Hematopoietic multipotent progenitor cell treated with erythropoietin and hydrocortisone succinate and interleukin-3 and kit ligand, for 6 days (in vitro differentiated cells): Measurements from ENCODE around the gene RPP38.
A peak's percentile ranks its signal among the peaks of the same experiment; 100 is the strongest.

Experiments
- DNase-seq: peaks from one replicate; pipeline ENCODE4 v3.0.0-alpha.2; 2015

The RPP38 gene

DNA sequence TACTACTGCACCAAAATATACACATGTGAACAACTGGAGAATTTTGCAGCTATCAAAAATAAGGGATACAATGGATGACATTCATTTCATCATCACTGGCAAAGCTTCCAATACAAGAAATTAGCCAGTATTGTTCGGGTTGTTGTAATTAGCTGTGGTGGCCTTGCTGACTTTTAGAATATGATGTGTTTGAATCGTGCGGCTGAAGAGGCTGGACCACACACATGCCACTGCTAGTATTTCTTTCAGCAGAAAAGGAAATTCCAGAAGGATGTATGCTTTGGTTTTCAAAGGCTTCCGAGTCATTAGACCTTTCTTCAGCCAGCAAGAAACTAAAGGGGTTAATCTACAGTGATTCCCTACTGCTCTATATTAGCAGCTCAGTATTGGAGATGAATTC, 16.6 kb downstream of the RPP38 start:
- DNase-seq, result no peak

DNA sequence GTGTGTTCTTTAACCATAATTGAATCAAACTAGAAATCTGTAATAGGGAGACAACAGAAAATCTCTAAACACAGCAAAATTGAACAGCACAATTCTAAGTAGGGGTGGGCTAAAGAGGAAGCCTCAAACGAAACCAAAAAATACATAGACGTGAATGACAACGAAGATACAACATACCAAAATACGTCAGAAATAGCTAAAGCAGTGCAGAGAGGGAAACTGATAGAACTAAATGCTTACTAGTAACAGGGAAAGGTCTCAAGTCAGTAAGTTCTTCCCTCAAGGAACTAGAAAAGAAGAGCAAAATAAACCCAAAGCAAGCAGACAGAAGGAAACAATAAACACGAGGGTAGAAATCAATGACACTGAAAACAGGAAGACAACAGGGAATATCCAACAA, 19.1 kb downstream of the RPP38 start:
- no peak for DNase-seq

DNA sequence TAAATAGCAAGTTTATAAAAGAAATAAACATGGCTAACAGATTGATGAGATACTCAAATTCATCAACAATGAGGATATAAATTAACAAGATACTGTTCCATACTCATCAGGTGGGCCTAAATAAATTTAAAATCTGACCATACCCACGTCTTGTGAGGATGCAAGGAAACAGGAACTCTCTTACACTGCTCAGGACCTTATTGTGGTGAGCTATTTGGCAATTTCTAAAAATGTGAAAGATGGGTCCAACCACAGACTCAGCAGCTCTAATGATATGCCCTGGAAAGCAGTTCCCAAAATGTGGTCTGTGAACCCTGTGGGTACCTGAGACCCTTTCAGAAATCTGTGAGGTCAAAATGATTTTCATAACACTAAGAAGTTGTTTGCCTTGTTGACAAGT, 21.5 kb downstream of the RPP38 start:
- DNase-seq, result peak; percentile 48

DNA sequence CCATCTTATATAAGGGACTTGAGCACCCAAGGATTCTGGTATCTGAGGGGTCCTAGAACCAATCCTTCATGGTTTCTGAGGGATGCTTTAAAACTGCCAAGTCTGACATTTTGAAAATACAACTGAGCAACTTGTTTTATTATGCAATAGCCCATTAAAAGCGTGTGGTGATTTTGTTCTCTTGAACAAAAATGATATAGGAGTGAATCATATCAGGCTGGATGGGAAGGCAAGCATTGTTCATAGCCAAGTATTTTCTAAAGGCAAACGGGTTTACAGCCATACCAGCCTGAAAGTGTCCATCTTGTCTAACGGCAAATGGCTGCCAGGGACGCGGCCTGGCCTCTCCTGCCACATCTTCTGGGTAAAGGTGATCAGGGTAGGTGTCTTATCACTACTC, 23.4 kb downstream of the RPP38 start:
- no peak for DNase-seq

DNA sequence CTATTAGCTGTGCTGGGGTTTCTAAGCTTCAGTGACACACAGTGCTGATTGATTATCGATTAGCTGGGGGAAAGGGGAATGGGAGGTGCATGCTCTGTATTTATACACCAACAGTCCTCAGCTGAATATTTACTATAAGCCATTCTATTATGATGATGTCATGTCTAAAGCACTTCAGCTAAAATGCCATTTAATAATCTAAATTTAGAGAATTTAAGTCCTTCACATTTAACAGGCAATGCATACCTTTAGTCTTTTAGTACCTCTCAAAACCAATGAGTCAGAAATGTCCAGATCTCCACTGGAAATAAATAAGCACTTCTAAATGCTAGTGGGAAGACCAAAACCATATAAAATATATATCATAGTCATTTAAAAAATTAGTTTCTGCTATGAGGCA, 24.6 kb downstream of the RPP38 start:
- DNase-seq, result no peak

DNA sequence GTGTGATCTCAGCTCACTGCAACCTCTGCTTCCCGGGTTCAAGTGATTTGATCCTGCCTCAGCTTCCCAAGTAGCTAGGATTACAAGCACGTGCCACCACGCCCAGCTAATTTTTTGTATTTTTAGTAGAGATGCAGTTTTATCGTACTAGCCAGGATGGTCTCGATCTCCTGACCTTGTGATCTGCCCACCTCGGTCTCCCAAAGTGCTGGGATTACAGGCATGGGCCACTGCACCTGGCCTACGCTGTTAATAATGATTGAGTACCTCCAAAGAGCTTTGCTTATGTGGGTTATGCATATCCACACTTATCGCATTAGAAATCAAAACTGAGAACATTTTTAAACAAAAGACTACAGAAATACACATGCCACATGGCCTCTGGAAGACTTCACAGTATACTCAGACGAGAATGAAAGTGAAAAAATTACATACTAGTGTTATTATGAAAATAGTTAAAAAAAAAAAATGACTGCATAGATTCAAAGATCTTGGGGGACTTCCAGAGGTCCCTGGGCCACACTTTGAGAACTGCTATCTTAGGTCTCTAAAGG, 25.4 kb downstream of the RPP38 start:
- DNase-seq, result no peak

DNA sequence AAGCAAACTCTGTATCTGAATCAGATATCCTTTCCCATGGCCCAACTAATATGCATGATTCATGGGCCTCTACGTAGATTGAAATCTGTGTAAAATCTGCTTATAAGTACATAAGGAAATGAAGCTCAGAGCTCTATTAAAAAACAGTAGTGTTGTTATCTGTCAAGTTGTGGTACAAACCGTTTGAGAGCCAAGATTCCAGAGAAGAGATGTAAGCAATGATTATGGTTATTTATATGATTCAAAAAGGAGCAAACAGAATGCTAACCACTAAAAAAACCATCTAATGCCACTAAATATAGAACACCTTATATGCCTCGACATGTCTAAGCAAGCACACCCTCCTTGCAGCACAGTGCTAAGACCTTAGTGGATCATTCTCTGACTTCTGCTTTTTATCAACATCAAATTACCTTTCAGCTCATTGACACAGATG, 26.6 kb downstream of the RPP38 start:
- no peak for DNase-seq

DNA sequence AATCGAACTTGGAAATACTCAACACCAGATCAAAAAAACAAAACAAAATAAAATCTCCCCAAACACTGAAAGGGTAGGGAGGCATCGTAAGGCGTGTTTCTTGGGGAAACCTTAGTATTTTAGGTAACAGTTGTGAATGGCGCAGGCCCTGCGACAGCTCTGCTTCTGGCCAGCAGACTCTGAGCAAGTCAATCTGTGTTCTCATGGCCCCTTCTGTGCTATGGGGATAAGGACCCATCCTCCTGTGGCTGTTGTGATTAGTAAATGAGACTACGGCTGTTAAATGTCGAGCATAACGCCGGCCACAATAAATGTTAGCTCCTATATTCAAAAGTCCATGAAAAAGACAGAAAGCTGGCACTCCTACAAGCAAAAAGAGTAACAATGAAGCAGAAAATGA, 27.0 kb downstream of the RPP38 start:
- DNase-seq, result no peak

DNA sequence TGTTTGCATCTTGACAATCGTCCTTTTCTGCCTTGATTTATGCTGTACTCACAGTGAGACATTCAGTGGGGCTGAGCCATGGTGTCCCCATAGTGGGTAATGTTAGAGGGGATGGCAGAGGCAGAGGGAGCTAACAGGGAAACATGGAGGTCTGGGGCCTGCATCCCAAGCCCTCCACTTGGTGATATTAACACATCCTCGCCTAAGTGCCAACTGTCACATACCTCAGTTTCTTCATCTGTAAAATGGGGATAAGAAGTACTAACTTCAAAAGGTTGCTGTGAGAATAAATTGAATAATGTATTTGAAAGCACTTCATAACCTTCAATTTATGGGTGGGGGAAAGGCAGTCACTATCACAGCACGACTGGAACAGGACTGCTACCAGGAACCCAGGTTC, 27.8 kb downstream of the RPP38 start:
- no peak for DNase-seq

DNA sequence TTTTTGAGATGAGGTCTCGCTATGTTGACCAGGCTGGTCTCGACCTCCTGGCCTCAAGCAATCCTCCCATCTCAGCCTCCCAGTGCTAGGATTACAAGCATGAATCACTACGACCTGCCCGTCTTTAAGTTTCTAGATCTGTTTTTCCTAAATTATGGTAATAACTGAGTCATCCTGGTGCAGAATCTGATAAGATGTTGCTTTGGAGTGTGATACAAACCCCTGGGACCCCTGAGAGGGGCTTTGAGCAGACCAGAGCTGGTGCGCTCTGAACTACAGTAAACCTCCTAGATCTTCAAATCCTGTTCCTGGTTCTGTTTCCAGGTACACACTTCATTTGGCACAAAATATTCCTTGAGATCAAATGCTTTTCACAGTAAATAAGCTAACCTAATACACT, 34.2 kb downstream of the RPP38 start:
- no peak for DNase-seq

DNA sequence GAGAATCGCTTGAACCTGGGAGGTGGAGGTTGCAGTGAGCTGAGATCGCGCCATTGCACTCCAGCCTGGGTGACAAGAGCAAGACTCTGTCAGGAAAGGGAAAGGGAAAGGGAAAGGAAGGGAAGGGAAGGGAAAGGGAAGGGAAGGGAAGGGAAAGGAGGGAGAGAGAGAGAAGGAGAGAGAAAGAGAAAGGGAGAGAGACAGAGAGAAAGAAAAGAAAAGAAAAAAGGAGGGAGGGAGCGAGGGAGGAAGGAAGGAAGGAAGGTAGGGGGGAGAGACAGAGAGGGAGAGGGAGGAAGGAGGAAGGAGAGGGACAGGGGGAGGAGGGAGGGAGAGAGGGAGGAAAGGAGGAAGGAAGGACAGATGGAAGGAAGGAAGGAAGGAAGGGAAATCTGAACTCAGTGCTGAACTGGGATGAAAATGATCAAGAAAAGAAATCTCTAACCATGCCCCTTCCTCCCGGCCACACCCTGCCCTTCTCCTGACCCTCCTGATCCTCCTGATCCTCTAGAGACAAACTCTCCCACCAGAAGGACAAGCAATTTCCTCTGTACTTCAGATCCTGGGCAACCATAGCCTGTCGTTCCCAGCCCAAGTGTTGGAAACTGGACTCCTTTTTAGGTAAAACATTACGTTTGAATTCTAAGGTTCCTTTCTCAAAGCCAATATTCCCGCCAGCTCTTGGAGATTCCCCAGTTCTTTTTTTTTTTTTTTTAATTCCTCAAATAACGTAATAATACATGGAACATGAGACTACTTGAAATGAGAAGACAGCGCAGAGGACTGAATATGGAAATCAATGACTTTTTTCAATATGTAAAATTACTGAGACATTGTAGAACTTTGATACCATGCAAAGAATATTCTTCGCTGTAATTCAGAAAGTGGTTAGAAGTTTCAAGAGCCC, 39.2 kb downstream of the RPP38 start:
- no peak for DNase-seq

DNA sequence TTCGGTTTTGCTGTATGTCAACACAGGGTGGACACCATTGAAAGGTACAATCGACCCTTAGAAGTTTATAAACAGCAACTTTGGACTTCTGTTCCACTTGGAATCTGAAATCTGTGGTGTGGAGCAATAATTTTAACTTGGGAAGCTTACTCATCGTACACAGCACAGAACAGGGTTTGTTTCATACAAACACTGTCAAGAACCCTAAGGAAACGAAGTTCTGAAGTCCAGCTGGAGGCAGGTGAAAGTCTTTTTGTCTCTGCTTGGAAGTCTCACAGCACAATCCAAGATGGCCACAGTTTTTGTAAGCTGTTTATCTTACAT, 39.8 kb downstream of the RPP38 start:
- DNase-seq, result no peak

DNA sequence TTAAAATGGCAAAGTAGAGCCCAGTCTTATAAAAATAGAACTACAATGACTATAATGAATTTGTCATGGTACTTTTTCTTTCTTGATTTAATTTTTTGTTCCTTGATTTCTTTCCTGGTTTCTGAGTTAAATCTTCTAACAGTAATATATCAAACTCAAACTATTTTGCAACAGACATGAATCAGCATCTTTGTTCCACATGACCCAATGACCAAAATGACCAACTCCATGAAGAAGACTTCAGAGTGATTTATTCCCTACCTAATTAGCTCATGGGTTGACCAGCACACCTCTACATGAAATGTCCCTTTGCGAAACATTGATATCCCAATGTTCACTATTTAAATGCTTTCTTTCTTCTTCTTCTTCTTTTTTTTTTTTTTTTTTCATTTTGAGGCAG, 40.5 kb downstream of the RPP38 start:
- DNase-seq, result no peak

DNA sequence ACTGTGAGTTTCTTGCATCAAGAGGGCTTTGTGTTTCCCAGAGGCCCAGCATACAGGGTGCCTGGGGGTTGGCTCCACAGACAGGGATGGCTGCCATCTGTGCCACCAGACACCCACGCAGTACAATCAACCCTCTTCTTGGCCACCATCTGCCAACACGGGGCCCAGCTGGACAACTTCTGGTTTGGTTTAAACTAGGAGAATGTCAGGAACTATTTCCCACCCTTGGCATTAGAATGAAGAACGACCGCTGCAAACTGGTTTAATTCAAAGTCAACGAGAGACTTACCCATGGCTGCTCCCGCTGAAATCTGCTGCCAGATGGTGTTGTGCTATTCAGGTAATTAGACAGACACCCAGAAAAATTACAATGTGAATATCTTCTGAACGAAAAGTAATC, 43.5 kb downstream of the RPP38 start:
- no peak for DNase-seq

DNA sequence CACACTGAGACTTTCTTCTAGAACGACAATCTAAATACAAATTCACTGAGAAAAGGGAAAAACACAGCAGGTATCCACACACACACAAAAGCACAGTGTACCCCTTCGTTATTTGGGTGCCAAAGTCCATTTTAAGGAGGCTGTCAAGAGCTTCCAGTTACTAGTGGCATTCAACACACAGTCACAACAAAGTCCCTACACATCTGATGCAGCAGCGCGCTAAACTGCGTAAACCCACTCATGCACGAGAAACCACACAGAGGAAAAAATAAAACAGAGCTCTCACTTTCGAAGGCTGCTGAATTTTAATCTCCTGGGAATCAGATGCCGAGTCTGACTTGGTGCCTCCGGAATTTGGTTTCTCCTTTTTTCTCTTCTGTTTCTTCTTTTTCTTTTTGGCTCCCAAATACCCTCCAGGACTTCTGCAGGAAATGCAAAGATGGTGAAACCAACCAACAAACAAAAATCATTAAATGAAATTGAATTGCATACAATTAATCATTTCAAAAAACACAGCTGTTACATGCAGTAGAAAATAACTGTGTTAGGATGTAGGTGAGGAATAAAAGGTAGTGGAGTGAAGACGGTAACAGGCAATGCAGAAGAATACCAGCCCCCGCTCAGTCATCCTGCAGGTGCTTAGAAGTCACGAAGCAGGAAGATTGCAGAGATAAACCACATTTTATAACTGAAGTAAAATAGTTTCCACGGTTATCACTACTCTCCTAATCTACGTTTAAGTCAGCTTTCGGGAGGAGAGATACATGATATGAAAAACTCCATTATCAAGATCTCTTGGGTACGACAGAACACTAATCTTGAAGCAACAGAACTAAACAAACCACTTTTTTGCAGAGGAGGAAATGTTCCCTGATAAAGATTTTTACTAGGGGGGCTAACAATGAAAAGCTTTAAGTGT, 44.2 kb downstream of the RPP38 start:
- DNase-seq, result peak; percentile 36

DNA sequence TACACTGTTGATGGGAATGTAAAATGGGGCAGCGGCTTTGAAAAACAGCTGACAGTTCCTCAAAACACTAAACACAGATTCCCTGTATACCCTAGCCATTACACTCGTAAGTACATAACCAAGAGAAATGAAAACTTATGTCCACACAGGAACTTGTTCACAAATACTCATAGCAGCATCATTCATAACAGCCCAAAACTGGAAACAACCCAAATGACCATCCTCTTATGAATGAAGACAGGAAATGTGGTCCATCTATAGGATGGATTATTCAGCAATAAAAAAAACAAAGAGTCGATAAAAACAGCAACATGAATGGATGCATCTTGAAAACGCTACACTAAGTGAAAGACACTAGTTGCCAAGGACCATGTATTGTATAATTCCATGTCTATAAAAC, 47.6 kb downstream of the RPP38 start:
- DNase-seq, result no peak

DNA sequence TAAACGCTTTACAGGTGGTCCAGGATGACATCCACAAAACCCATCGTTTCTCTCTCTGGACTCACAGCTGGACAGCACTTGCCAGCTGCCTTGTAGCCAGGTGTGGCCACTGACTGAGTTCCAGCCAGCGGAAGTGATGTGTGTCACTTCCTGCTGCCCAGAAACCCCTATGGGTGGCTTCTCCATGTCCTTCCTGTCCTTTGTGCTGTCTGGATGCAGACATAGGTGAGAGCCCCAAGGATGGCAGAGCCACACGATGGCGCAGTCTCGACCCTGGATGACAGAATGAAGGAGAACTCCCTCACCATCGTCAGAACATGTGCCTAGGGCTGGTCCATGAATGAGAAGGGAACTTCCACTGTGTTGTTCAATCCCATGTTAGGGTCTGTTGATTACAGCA, 49.2 kb downstream of the RPP38 start:
- no peak for DNase-seq

DNA sequence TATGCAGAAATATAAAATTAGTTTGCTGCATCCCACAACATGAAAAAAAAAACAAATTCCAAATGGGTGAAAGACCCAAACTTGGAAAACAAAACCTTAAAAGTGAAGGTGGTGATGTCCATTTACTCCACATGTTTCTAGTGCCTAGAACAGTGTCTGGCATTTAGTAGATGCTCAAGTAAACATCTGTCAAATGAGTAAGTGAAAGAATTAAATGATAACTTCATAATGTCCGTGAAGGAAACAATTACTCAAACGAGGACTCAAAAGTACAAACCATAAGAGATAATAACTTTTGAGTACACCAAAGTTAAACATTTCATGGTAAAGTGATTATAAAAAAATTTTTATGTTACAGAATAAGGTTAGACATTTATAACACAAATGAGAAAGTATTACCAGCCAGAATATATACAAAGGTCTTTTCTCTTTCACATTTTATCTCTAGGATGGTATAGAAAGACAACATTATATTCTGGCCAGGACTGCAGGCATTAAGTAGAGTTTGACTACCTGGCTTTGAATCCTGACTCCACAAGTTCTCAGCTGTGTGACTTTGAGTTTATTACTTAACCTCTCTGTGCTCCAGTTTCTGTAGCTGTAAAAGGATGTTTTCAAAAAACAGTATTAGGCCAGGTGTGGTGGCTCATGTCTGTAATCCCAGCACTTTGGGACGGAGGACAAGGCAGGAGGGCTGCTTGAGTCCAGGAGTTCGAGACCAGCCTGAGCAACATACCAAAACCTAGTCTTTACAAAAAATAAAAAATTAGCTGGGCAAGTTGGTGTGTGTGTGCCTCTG, 50.6 kb downstream of the RPP38 start:
- DNase-seq, result no peak

DNA sequence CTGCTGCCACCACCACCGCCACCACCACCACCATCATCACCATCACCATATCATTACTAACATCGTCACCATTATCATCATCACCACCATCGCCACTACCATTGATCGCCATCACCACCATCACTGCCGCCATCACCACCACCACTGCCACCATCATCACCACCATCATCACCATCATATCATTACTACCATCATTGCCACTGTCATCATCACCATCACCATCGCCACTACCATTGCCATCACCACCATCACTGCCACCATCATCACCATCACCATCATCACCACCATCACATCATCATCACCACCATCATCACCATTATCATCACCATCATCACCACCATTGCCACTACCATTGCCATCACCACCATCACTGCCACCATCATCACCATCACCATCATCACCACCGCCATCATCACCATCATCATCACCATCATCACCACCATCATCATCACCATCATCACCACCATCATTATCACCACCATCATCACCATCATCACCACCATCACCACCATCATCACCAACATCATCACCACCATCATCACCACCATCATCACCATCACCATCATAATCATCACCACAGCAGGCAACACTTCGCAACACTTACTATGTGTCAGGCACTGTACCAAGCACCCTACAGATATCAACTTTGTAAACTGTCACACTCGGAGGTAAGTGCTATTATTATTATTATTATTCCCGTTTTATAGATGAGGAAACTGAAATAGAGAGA, 52.1 kb downstream of the RPP38 start:
- no peak for DNase-seq

DNA sequence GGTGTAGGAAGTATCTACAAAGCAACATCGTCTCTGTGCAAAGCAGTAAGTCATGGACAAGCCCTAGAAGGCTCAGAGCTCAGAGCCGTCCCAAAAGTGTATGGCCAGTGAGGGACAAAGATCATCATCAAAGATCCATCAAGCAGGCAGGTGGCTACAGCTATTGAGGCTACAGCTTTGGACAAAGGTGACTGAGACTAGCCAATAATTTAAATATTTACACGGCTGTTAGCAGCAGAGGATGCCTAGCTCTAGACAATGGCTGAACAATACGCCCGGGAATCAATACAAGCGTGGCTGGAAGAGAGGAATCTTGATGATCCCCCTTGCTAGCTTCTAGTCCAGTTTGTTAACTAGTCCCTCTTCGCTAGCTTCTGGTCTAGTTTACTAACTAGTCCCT, 53.4 kb downstream of the RPP38 start:
- DNase-seq, result no peak

DNA sequence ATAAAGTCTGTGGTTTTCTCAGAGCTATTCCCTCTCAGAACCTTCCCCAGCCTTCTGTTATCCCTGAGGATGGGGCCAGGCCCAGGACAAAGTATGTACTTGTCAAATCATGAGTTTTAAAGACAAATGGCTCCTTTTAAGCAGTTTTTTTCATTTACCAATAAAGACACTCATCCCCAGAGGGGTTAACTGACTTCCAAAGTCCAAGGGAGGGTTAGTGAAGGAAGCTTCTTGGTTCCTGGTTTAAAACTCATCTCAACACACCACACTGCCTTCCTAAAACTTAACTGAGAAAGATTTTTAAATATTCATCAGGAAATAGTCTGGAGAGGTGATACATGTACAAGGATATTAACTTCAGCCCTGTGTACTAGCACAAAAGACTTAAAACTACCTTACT, 55.4 kb downstream of the RPP38 start:
- DNase-seq, result no peak
